HepG2 (cell line): ENCODE data around the gene KAZN. TPM values are rescaled to one million over a fixed set of nuclear protein-coding genes. Genes with fewer than 3 reads are reported as not detected.

Source experiments
- HNF1A ChIP-seq, 2 experiments: sonication (generic) in 1 of 2; formaldehyde crosslinking in 1 of 2; IDR thresholded peaks; 2 replicates each; pipeline versions ENCODE4 v1.4.0 to v1.6.1; 2016 to 2020; ENCODE audit warnings: borderline replicate concordance in 1 of 2, low read depth in 1 of 2, mild to moderate bottlenecking in 1 of 2, missing genetic modification reagents in 1 of 2
- NONO ChIP-seq, 2 experiments: fragments of 450-650 bp in 1 of 2; sonication (generic) in 1 of 2; formaldehyde crosslinking in 1 of 2; IDR thresholded peaks in 1 of 2; conservative IDR thresholded peaks in 1 of 2; 2 replicates each; pipeline versions ENCODE4 v1.6.1 to v1.8.0; 2017 to 2022; ENCODE audit warnings: mild to moderate bottlenecking in 1 of 2, missing genetic modification reagents in 1 of 2, moderate library complexity in 1 of 2
- SP5 ChIP-seq: IDR thresholded peaks from 2 replicates; pipeline ENCODE4 v1.6.1; 2016; ENCODE audit warnings: low read depth, borderline replicate concordance
- polyA plus RNA-seq, 8 experiments: library from polyadenylated mRNA; depleted of rRNA in 3 of 8; stranded (reverse) in 7 of 8; unstranded in 1 of 8; fragments of >200 nt; fragmentation: Illumina TruSeq in 4 of 8; extraction: Trizol in 4 of 8; gene quantifications; 2 replicates each; pipeline versions ENCODE4 v1.2.1 to v1.2.3, GENCODE V29; 2011 to 2016; ENCODE audit warnings: low read depth in 4 of 8, missing spikeins in 1 of 8, mixed read lengths in 1 of 8; ENCODE audit not compliant: insufficient read depth in 1 of 8
- total RNA-seq, 5 experiments: library from RNA; depleted of rRNA; stranded (reverse); fragments of >200 nt; fragmentation: Illumina TruSeq; extraction: Trizol; gene quantifications; 2 replicates each; pipeline ENCODE4 v1.2.3, GENCODE V29; 2016; ENCODE audit warnings: low read depth in 1 of 5
- TF ChIP-seq, protein P1 (sequence below): sonication (generic); formaldehyde crosslinking; IDR thresholded peaks from 2 replicates; pipeline ENCODE4 v1.4.0; 2020; ENCODE audit warnings: missing genetic modification reagents, low read depth, mild to moderate bottlenecking, borderline replicate concordance

KAZN gene
- total and polyA plus RNA-seq, 2 of the 13 experiments (the other 11 are each of a cell fraction or from before 2014, with no cell fraction given) = 10.4 to 13.5 TPM

DNA sequence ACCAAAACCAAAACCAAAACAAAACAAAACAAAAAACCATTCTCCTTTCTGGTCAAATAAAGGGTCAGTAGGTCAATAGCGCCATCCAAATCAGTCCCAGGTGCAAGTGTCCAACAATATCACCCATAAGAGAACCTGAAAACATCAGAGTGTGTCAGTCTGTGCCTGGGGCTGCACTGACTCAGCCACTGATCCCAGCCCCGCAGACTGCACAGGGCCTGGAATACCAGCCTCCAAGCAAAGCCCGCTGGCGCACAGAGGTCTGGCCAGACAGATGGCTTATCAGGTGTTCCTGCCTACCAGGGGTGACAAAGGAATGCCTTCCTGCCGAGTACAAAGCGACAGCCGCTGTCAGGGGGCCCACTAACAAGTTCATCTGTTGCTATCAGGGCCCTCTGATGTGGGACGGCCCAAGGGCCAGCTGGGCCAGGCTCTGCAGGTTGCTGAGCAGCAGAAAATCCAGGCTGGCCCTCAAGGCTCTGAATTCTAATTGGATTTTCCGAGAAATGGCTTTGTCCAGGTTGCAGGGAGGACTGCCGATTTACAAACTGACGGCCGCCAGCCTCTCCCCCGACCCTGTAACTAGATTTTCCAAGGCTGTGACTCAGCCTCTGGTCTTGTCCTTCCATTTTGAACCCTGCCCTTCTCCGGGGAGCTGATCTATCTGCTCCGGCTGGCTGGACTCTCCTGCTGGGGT is 541.3 kb downstream of the KAZN start (continued):
- TF ChIP-seq, protein P1, sequence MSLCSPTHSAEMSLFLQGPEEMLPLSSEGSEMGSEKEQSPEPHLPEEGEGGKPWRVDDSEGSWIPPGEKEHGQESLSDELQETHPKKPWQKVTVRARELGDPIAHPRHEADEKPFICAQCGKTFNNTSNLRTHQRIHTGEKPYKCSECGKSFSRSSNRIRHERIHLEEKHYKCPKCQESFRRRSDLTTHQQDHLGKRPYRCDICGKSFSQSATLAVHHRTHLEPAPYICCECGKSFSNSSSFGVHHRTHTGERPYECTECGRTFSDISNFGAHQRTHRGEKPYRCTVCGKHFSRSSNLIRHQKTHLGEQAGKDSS (CRISPR knock-in tag) = peak; percentile 38; the same call in 1 of the 2 replicates
- TF ChIP-seq NONO (IDR thresholded peaks at IDR 0.05) = no peak
- peak; percentile 57; the same call in 1 of the 2 replicates for TF ChIP-seq NONO (CRISPR knock-in tag; conservative IDR thresholded peaks at IDR 0.05)
- 0 out of 2 replicates have a peak, but pooled peaks have one; percentile 38 for TF ChIP-seq HNF1A (IDR thresholded peaks at IDR 0.05; ENCODE audit: low read depth)
- peak; percentile 90 for TF ChIP-seq HNF1A (CRISPR knock-in tag; IDR thresholded peaks at IDR 0.05; ENCODE audit: borderline replicate concordance)
- peak; percentile 83; the same call in 1 of the 2 replicates for TF ChIP-seq SP5 (CRISPR knock-in tag)
